ENCODE data around the gene PPIP5K1.

PPIP5K1 gene

GRCh38 chr15:43531018-43531670, 58.9 kb downstream of the PPIP5K1 start:
- TF ChIP-seq BACH2 (CRISPR knock-in tag; IDR thresholded peaks at IDR 0.05; ENCODE audit: borderline replicate concordance) (no peak), PPARA (CRISPR knock-in tag; IDR thresholded peaks at IDR 0.05; ENCODE audit: borderline replicate concordance) (no peak), PATZ1 (CRISPR knock-in tag; IDR thresholded peaks at IDR 0.05; ENCODE audit: borderline replicate concordance) (no peak), ZNF8 (CRISPR knock-in tag; IDR thresholded peaks at IDR 0.05) (no peak), CSRNP3 (CRISPR knock-in tag; IDR thresholded peaks at IDR 0.05) (no peak), ESRRG (CRISPR knock-in tag; IDR thresholded peaks at IDR 0.05) (no peak), ISL1 (CRISPR knock-in tag; IDR thresholded peaks at IDR 0.05) (no peak)
- no peak; the same call in 1 of the 3 replicates for ATAC-seq

GRCh38 chr15:43529587-43530345, 60.2 kb downstream of the PPIP5K1 start:
- no peak for ATAC-seq
- TF ChIP-seq TCF4 (CRISPR knock-in tag; IDR thresholded peaks at IDR 0.05; ENCODE audit: borderline replicate concordance) (no peak), ESRRG (CRISPR knock-in tag; IDR thresholded peaks at IDR 0.05) (no peak), ISL1 (CRISPR knock-in tag; IDR thresholded peaks at IDR 0.05) (no peak), TOX (CRISPR knock-in tag; IDR thresholded peaks at IDR 0.05; ENCODE audit: borderline replicate concordance) (no peak), OSR1 (CRISPR knock-in tag; IDR thresholded peaks at IDR 0.05) (no peak), ZFP30 (CRISPR knock-in tag; IDR thresholded peaks at IDR 0.05) (no peak), ZNF565 (CRISPR knock-in tag; conservative IDR thresholded peaks at IDR 0.05; ENCODE audit: low read depth) (no peak)

GRCh38 chr15:43529141-43529540, 60.9 kb downstream of the PPIP5K1 start:
- ATAC-seq, result no peak
- TF ChIP-seq GLIS3 (CRISPR knock-in tag; IDR thresholded peaks at IDR 0.05) (no peak), ZC3H10 (CRISPR knock-in tag; IDR thresholded peaks at IDR 0.05) (no peak), TCF4 (CRISPR knock-in tag; IDR thresholded peaks at IDR 0.05; ENCODE audit: borderline replicate concordance) (no peak), ZNF565 (CRISPR knock-in tag; conservative IDR thresholded peaks at IDR 0.05; ENCODE audit: low read depth) (no peak), TSHZ2 (CRISPR knock-in tag; IDR thresholded peaks at IDR 0.05) (no peak), ARNTL (CRISPR knock-in tag; IDR thresholded peaks at IDR 0.05; ENCODE audit: borderline replicate concordance, low read depth) (no peak), PATZ1 (CRISPR knock-in tag; IDR thresholded peaks at IDR 0.05; ENCODE audit: borderline replicate concordance) (no peak), ZFP3 (CRISPR knock-in tag; IDR thresholded peaks at IDR 0.05) (no peak), ESRRG (CRISPR knock-in tag; IDR thresholded peaks at IDR 0.05) (no peak), ZFP30 (CRISPR knock-in tag; IDR thresholded peaks at IDR 0.05) (no peak), ISL1 (CRISPR knock-in tag; IDR thresholded peaks at IDR 0.05) (no peak), BACH2 (CRISPR knock-in tag; IDR thresholded peaks at IDR 0.05; ENCODE audit: borderline replicate concordance) (no peak), CSDC2 (CRISPR knock-in tag; IDR thresholded peaks at IDR 0.05) (no peak)

GRCh38 chr15:43528542-43529007, 61.4 kb downstream of the PPIP5K1 start:
- ATAC-seq, result no peak
- TF ChIP-seq TSHZ2 (CRISPR knock-in tag; IDR thresholded peaks at IDR 0.05) (no peak), ZNF8 (CRISPR knock-in tag; IDR thresholded peaks at IDR 0.05) (no peak), CREB5 (CRISPR knock-in tag; IDR thresholded peaks at IDR 0.05; ENCODE audit: low read depth) (no peak), PATZ1 (CRISPR knock-in tag; IDR thresholded peaks at IDR 0.05; ENCODE audit: borderline replicate concordance) (no peak), ZFP3 (CRISPR knock-in tag; IDR thresholded peaks at IDR 0.05) (no peak)
